Measurements from ENCODE around the gene TBX4. TPM values are rescaled to one million over a fixed set of nuclear protein-coding genes. Genes with fewer than 3 reads are reported as not detected.

Gene TBX4
- total RNA-seq, 2 donors from 2014 or later, result not detected

DNA sequence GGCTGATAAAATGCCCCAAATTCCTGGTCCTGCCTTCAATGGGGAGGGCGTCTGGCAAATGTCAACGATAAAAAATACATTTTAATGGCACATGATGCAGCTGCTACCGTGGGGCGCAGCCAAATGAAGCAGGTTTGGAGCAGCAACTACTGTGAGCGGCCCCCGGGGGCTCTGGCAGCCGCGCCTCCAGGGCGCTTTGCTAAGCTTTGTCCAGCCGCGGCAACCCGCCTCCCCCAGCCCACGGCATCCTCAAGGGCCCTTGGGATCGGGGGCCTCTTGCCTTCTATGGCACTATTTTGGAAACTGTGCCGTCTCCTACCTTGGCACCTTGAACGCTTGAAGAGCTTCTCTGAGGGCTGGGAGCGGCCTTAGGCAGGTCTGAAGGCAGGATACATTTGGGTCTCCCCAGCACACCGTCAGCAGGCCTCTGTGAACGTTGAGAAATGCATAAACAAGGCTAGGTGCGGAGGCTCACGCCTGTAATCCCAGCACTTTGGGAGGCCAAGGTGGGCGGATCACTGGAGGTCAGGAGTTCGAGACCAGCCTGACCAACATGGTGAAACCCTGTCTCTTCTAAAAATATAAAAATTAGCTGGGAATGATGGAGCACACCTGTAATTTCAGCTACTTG, 25.1 kb downstream of the TBX4 start:
- no peak for DNase-seq (ENCODE audit: low spot score)
- TF ChIP-seq, protein P1, sequence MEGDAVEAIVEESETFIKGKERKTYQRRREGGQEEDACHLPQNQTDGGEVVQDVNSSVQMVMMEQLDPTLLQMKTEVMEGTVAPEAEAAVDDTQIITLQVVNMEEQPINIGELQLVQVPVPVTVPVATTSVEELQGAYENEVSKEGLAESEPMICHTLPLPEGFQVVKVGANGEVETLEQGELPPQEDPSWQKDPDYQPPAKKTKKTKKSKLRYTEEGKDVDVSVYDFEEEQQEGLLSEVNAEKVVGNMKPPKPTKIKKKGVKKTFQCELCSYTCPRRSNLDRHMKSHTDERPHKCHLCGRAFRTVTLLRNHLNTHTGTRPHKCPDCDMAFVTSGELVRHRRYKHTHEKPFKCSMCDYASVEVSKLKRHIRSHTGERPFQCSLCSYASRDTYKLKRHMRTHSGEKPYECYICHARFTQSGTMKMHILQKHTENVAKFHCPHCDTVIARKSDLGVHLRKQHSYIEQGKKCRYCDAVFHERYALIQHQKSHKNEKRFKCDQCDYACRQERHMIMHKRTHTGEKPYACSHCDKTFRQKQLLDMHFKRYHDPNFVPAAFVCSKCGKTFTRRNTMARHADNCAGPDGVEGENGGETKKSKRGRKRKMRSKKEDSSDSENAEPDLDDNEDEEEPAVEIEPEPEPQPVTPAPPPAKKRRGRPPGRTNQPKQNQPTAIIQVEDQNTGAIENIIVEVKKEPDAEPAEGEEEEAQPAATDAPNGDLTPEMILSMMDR (IDR thresholded peaks at IDR 0.05), result no peak
- H3K4me3 ChIP-seq, result no peak overlapping the region
- H3K36me3 ChIP-seq, result no peaks in the 10 kb centered on the region
- H3K27ac ChIP-seq, result no peak overlapping the region
- H3K27me3 ChIP-seq, result no peaks in the 10 kb centered on the region
- no peaks in the 10 kb centered on the region for H3K4me1 ChIP-seq
- no peaks in the 10 kb centered on the region for H3K9me3 ChIP-seq

DNA sequence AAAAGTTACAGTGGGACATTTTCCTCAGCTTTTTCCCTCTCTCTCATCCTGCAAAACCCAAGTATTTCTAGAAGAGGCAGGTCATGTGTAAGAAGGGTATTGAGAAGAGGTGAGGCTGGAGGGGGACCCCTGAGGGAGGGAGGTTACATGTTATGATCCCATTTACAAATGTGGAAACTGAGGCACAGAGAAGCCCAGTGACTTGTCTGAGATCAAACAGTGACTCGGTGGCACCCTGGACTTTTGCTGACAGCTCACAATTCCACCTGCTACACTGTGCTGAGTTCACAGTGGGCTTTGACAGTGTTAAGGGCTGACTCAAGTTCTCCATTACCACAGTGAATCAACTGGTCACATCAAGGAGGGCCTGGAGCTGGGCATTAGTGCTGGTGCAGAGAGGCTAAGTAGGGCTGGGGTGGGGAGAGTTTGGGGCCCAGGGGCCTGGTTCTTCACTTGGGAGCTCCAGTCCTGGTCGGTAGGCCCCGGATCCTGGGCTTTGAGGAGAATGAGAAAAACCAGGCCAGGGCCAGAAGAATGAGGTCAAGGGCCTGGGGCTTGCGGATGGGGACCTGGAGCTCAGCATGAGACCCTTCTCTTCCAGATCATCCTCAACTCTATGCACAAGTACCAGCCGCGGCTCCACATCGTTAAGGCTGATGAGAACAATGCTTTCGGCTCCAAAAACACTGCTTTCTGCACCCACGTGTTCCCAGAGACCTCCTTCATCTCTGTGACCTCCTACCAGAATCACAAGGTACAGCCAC, 26.0 kb downstream of the TBX4 start:
- Histone ChIP-seq H3K9me3 (no peaks in the 10 kb centered on the region), H3K27me3 (no peaks in the 10 kb centered on the region), H3K36me3 (no peaks in the 10 kb centered on the region), H3K27ac (no peak overlapping the region), H3K4me3 (no peak overlapping the region), H3K4me1 (no peaks in the 10 kb centered on the region)
- DNase-seq (ENCODE audit: low spot score), result no peak
- TF ChIP-seq, protein P1 (IDR thresholded peaks at IDR 0.05), result no peak

DNA sequence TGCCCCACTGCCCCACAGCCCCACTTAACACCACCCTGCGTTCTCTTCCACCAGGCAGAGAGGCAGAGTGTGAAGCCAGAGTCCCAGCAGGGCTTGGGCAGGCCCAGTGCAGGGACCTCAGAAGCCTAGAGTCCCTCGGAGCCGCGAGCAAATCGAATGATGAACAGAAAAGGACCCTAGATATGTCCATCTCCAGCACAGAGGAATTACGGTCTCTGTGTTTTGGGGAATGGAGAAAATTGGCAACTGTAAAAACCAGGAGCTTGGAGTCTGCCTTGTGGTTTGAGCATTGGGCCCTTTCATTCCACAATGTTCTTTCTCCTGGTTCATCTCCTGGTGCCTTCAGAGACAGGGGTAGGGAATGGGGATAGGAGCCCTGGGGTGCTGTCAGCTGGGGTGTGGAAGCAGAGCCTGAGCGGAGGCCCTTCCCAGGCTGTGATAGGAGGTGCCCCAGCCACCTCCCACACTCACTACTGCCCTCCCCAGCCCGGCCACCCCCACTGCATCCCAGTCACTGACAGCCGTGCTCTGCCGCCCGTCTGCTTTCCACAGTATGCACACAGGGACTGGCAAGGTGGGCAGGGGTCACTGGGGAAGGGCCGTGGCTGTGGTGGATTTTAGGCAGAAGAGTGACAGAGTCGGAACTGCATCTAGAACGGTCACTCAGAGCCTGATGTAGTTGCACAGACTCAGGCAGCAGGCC, 26.7 kb downstream of the TBX4 start:
- no peak overlapping the region for H3K27ac ChIP-seq
- H3K27me3 ChIP-seq, result no peaks in the 10 kb centered on the region
- H3K36me3 ChIP-seq, result no peaks in the 10 kb centered on the region
- DNase-seq (ENCODE audit: low spot score), result no peak
- no peak overlapping the region for H3K4me3 ChIP-seq
- TF ChIP-seq, protein P1 (IDR thresholded peaks at IDR 0.05), result no peak
- H3K4me1 ChIP-seq, result no peaks in the 10 kb centered on the region
- H3K9me3 ChIP-seq, result no peaks in the 10 kb centered on the region

DNA sequence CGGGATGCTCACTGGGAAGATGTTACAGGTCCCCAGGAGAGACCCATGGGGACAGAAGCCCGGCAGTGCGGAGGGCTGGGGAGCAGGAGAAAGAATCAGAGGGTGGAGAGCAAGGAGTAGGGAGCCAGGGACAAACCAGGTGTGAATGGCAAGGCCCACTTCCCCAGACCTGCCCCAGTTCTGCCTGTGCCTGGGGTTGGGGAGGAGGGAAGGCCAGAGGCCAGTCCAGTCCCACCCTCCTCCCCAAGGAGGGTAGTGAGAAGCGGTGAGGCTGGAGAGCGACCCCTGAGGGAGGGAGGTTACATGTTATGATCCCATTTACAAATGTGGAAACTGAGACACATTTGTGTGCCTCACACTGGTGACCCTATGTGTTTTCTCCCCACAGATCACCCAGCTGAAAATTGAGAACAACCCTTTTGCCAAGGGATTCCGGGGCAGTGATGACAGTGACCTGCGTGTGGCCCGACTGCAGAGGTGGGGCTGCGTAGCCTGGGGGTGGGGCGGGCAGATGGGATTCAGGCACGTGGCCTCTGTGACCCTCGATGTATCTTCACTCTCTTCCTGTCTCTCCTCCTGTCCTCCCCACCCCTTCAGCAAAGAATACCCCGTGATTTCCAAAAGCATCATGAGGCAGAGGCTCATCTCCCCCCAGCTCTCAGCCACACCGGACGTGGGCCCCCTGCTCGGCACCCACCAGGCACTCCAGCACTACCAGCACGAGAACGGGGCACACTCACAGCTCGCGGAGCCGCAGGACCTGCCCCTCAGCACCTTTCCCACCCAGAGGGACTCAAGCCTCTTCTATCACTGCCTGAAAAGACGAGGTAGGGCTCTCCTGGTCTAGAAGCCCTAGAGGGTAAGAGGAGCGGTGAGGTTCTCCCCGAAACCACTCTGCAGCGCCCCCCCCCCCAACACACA, 27.5 kb downstream of the TBX4 start:
- TF ChIP-seq, protein P1 (IDR thresholded peaks at IDR 0.05), result no peak
- Histone ChIP-seq H3K36me3 (no peaks in the 10 kb centered on the region), H3K4me1 (no peaks in the 10 kb centered on the region), H3K27ac (no peak overlapping the region), H3K4me3 (no peak overlapping the region), H3K27me3 (no peaks in the 10 kb centered on the region), H3K9me3 (no peaks in the 10 kb centered on the region)
- no peak for DNase-seq (ENCODE audit: low spot score)

DNA sequence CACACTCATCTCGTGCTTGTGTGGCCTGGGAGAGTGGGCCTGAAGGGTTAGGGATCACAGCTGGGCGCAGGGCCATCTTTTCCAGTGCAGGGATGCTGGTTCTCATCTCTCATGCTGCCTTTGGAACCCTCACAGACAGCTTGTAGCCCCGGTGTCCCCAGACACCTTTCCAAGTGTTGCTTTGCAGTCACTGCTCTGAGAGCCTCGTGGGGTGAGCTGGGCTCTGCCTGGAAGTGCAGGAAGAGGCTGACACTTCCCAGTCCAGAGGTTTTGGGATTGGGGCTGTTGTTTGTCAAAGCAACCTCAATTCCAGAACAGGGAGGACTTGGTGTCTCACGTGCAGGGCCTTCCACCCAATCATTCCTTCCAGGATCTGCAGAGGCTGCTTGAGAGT, 28.2 kb downstream of the TBX4 start:
- Histone ChIP-seq H3K36me3 (no peaks in the 10 kb centered on the region), H3K27ac (no peak overlapping the region)
- TF ChIP-seq, protein P1 (IDR thresholded peaks at IDR 0.05), result no peak

More for the DNA sequence above, 28.2 kb downstream of the TBX4 start:
- Histone ChIP-seq H3K4me3 (no peak overlapping the region), H3K4me1 (no peaks in the 10 kb centered on the region), H3K27me3 (no peaks in the 10 kb centered on the region), H3K9me3 (no peaks in the 10 kb centered on the region)
- DNase-seq (ENCODE audit: low spot score), result no peak

Measured in right atrium auricular region (tissue), 2 donors.